ENCODE data around the gene LRBA. TPM values are rescaled to one million over a fixed set of nuclear protein-coding genes. Genes with fewer than 3 reads are reported as not detected.

Gene LRBA
- total RNA-seq, 1 experiment from 2014 or later = 55.3 TPM

GRCh38 chr4:150574678-150575077 is 440.4 kb downstream of the LRBA start:
- Histone ChIP-seq H2AK5ac (ENCODE audit: insufficient read length, low read length) (no peak overlapping the region), H3K4me1 (ENCODE audit: insufficient read depth, low read length) (no peaks in the 10 kb centered on the region), H4K8ac (replicated peaks; ENCODE audit: insufficient read length, low read depth, low read length) (no peak overlapping the region), H4K5ac (ENCODE audit: insufficient read length, low read depth, low read length) (no peak overlapping the region), H2BK20ac (ENCODE audit: low read depth, low read length, poor library complexity, severe bottlenecking) (no peak overlapping the region), H3K56ac (ENCODE audit: insufficient read length, low read depth, low read length) (no peak overlapping the region), H3K23me2 (ENCODE audit: insufficient read length, low read depth, low read length, poor library complexity, severe bottlenecking) (peaks cover 3% of the 10 kb centered on the region), H3K9ac (ENCODE audit: extremely low read depth, insufficient read length, low read length) (no peak overlapping the region), H3K79me2 (ENCODE audit: insufficient read depth, low read length) (no peaks in the 10 kb centered on the region), H3K4me2 (ENCODE audit: insufficient read depth, insufficient read length, low read length) (no peak overlapping the region), H2BK15ac (ENCODE audit: low read depth, low read length) (no peak overlapping the region), H2BK120ac (ENCODE audit: low read depth, low read length, poor library complexity, severe bottlenecking) (no peak overlapping the region), H3K18ac (ENCODE audit: insufficient read length, low read depth, low read length) (no peak overlapping the region), H3K79me1 (ENCODE audit: insufficient read depth, low read depth, low read length, poor library complexity, severe bottlenecking) (no peaks in the 10 kb centered on the region), H4K20me1 (ENCODE audit: control insufficient read depth, insufficient read depth, insufficient read length) (no peaks in the 10 kb centered on the region), H3K14ac (ENCODE audit: insufficient read depth, low read length) (no peak overlapping the region), H3K27ac (ENCODE audit: insufficient read length, low read depth, low read length) (no peak overlapping the region), H3T11ph (ENCODE audit: low read length) (no peak overlapping the region), H3K27me3 (ENCODE audit: insufficient read depth, low read length) (peaks cover 2% of the 10 kb centered on the region; the same call in 1 of the 2 replicates), H2BK12ac (ENCODE audit: insufficient read length, low read depth, low read length) (no peak overlapping the region), H2AFZ (ENCODE audit: low read length) (no peak overlapping the region), H4K91ac (ENCODE audit: insufficient read length, low read depth, low read length) (no peak overlapping the region), H3K23ac (ENCODE audit: insufficient read length, low read depth, low read length) (no peak overlapping the region), H2BK5ac (ENCODE audit: insufficient read length, low read length) (no peak overlapping the region), H3K4ac (ENCODE audit: low read depth, low read length) (no peak overlapping the region), H3K9me3 (ENCODE audit: control insufficient read depth, low read depth, low read length) (no peaks in the 10 kb centered on the region)
- Mint-ChIP-seq H3K9me3 (no peaks in the 10 kb centered on the region), H3K36me3 (ENCODE audit: insufficient read depth in 1 of 3, low read depth in 3 of 3) (no peaks in the 10 kb centered on the region), H3K27me3 (ENCODE audit: low read depth) (peaks cover 13% of the 10 kb centered on the region), H3K4me3 (no peak overlapping the region), H3K27ac (no peak overlapping the region), H3K4me1 (peaks cover 11 to 15% of the 10 kb centered on the region in 2 experiments)
- WGBS (ENCODE audit: extremely low coverage, insufficient read length, low lambda C conversion rate) = no CpG with 5 or more reads among the region's 3 CpGs
- no peak for DNase-seq
- TF ChIP-seq CTCF (conservative IDR thresholded peaks at IDR 0.05) = no peak
